ENCODE results near the gene TMEM190. TPM values are rescaled to one million over a fixed set of nuclear protein-coding genes. Genes with fewer than 3 reads are reported as not detected.

Gene TMEM190
- total and polyA plus RNA-seq, 9 of the 15 experiments (the other 6 are each of a cell fraction or from before 2014, with no cell fraction given): not detected

DNA sequence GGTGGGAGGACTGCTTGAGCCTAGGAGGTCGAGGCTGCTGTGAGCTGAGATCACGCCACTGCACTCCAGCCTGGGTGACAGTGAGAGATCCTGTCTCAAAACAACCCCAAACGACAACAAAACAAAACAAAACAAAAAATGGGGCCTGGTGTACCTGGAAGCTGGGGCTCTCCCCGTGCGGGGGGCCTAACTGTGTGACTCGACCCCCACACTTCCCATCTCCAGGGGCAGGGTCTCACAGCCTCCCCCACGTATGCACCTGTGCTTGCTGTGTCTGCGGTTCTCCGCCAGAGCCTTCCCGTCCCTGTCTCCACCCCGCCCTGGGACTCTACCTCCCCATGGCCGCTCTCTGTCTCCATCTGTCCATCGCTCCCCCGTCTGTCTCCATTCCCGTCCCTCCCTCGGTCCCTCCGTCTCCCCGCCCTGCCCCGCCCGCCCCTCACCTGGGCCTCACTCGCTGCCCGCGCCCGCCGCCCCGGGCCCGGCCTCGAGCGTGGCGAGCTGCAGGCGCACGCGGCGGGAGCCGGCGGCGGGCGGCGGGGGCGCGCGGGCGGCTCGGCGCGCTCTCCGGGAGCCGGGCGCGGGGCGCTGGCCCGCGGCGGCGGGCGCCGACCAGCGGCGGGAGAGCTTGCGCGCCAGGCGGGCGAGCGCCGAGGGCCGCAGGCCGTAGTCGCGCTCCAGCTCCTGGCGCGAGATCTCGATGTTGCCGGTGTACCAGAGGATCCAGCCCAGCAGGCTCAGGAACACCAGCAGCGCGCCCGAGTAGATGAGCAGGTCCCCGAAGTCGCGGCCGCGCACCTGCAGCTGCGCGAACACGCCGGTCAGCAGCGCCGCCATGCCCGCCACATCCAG lies 6.9 kb downstream of the TMEM190 start (continued):
- TF ChIP-seq, protein P1, sequence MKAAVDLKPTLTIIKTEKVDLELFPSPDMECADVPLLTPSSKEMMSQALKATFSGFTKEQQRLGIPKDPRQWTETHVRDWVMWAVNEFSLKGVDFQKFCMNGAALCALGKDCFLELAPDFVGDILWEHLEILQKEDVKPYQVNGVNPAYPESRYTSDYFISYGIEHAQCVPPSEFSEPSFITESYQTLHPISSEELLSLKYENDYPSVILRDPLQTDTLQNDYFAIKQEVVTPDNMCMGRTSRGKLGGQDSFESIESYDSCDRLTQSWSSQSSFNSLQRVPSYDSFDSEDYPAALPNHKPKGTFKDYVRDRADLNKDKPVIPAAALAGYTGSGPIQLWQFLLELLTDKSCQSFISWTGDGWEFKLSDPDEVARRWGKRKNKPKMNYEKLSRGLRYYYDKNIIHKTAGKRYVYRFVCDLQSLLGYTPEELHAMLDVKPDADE (conservative IDR thresholded peaks at IDR 0.05; ENCODE audit: control insufficient read depth, low read depth, low read length): peak; percentile 12; the same call in 1 of the 2 replicates
- TF ChIP-seq ZFX (CRISPR knock-in tag; IDR thresholded peaks at IDR 0.05) (peak; percentile 63), KDM5B (IDR thresholded peaks at IDR 0.05; ENCODE audit: insufficient replicate concordance, low read depth, low read length) (peak; percentile 43), CEBPG (CRISPR knock-in tag; IDR thresholded peaks at IDR 0.05) (no peak), CEBPG (tag; conservative IDR thresholded peaks at IDR 0.05 in 1 of 2, IDR thresholded peaks at IDR 0.05 in 1 of 2) (no peak), FOS (IDR thresholded peaks at IDR 0.05; ENCODE audit: extremely low read depth, insufficient read length) (no peak), MYBL2 (IDR thresholded peaks at IDR 0.05; ENCODE audit: low read depth) (no peak), MYBL2 (CRISPR knock-in tag; IDR thresholded peaks at IDR 0.05; ENCODE audit: borderline replicate concordance) (no peak), HNRNPL (IDR thresholded peaks at IDR 0.05; ENCODE audit: low read depth, low read length) (no peak), U2AF2 (optimal IDR thresholded peaks at IDR 0.05; ENCODE audit: low read depth, low read length) (no peak), NONO (IDR thresholded peaks at IDR 0.05; ENCODE audit: low read depth in 2 of 2, low read length in 1 of 2) (no peak; a peak in 1 of 4 replicates), NCOA2 (IDR thresholded peaks at IDR 0.05; ENCODE audit: partially characterized antibody in 2 of 2) (no peak), KLF16 (IDR thresholded peaks at IDR 0.05) (no peak)
- TF ChIP-seq, protein P2, sequence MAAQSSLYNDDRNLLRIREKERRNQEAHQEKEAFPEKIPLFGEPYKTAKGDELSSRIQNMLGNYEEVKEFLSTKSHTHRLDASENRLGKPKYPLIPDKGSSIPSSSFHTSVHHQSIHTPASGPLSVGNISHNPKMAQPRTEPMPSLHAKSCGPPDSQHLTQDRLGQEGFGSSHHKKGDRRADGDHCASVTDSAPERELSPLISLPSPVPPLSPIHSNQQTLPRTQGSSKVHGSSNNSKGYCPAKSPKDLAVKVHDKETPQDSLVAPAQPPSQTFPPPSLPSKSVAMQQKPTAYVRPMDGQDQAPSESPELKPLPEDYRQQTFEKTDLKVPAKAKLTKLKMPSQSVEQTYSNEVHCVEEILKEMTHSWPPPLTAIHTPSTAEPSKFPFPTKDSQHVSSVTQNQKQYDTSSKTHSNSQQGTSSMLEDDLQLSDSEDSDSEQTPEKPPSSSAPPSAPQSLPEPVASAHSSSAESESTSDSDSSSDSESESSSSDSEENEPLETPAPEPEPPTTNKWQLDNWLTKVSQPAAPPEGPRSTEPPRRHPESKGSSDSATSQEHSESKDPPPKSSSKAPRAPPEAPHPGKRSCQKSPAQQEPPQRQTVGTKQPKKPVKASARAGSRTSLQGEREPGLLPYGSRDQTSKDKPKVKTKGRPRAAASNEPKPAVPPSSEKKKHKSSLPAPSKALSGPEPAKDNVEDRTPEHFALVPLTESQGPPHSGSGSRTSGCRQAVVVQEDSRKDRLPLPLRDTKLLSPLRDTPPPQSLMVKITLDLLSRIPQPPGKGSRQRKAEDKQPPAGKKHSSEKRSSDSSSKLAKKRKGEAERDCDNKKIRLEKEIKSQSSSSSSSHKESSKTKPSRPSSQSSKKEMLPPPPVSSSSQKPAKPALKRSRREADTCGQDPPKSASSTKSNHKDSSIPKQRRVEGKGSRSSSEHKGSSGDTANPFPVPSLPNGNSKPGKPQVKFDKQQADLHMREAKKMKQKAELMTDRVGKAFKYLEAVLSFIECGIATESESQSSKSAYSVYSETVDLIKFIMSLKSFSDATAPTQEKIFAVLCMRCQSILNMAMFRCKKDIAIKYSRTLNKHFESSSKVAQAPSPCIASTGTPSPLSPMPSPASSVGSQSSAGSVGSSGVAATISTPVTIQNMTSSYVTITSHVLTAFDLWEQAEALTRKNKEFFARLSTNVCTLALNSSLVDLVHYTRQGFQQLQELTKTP (IDR thresholded peaks at IDR 0.05; ENCODE audit: low read depth in 1 of 2, partially characterized antibody in 2 of 2): no peak
- TF ChIP-seq, protein P3, sequence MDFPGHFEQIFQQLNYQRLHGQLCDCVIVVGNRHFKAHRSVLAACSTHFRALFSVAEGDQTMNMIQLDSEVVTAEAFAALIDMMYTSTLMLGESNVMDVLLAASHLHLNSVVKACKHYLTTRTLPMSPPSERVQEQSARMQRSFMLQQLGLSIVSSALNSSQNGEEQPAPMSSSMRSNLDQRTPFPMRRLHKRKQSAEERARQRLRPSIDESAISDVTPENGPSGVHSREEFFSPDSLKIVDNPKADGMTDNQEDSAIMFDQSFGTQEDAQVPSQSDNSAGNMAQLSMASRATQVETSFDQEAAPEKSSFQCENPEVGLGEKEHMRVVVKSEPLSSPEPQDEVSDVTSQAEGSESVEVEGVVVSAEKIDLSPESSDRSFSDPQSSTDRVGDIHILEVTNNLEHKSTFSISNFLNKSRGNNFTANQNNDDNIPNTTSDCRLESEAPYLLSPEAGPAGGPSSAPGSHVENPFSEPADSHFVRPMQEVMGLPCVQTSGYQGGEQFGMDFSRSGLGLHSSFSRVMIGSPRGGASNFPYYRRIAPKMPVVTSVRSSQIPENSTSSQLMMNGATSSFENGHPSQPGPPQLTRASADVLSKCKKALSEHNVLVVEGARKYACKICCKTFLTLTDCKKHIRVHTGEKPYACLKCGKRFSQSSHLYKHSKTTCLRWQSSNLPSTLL (IDR thresholded peaks at IDR 0.05): no peak
- TF ChIP-seq, protein P4, sequence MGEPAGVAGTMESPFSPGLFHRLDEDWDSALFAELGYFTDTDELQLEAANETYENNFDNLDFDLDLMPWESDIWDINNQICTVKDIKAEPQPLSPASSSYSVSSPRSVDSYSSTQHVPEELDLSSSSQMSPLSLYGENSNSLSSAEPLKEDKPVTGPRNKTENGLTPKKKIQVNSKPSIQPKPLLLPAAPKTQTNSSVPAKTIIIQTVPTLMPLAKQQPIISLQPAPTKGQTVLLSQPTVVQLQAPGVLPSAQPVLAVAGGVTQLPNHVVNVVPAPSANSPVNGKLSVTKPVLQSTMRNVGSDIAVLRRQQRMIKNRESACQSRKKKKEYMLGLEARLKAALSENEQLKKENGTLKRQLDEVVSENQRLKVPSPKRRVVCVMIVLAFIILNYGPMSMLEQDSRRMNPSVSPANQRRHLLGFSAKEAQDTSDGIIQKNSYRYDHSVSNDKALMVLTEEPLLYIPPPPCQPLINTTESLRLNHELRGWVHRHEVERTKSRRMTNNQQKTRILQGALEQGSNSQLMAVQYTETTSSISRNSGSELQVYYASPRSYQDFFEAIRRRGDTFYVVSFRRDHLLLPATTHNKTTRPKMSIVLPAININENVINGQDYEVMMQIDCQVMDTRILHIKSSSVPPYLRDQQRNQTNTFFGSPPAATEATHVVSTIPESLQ (CRISPR knock-in tag; IDR thresholded peaks at IDR 0.05): no peak

Data from K562 (cell line).